IPS DF 19.7 (cell line): ENCODE results near the gene GABRR3.

ENCODE experiments used
- DNase-seq: peaks from one replicate; pipeline ENCODE4 v3.0.0-alpha.2; 2013; ENCODE audit warnings: low read depth, low spot score

Gene GABRR3

DNA sequence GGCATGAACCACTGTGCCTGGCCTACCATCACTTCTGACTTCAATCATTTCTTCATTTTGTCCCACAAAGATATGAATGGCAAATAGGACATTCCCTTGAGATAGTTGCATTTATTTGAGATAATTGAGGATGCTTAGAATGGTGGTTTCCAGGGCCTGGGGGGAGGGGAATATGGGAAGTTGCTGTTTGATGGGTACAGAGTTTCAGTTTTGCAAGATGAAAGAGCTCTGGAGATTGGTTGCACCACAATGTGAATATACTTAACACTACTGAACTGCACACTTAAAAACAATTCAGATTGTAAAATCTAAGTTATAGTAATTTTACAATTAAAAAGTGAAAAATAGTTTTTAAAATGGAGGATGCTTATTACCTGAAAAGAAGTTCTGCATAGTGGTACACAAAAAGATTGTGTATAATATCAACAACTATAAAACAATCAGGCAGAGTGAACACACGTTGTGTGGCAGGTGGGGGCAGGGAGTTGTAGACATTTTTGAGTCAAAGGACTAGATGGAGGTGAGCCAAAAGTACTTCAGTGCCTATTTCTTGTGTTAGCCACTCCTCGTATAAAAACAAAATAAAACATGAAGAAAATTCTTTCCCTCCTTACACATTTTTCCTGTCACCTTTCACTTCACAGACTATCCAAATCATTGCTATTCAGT, 44.4 kb downstream of the GABRR3 start:
- DNase-seq: no peak

GRCh38 chr3:97988784-97989568, 46.1 kb downstream of the GABRR3 start:
- DNase-seq: no peak

- DNase-seq: no peak
These were observed 47.8 kb downstream of the GABRR3 start for GRCh38 chr3:97987306-97987705.

- no peak for DNase-seq
These were observed 51.1 kb downstream of the GABRR3 start for GRCh38 chr3:97983933-97984491.

GRCh38 chr3:97981886-97982285, 53.2 kb downstream of the GABRR3 start:
- no peak for DNase-seq

DNA sequence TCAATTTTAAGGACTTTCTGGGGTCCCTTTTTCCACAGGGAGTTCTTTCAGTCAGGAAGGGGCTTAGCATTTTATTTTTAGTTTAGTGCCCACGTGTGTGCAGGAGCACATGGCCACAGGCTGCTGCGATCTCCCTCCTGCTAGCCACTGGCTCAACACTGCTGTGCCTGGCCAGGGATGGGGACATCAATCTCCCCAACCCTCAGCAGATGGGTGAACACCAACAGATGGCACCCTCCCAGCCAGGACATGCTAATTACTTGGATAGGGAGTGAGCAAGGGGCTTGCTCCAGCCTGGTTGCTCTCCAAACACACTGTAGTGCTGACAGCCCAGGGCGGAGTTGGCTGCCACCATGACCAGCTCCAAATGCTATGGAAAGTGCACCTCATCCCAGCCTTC, 55.5 kb downstream of the GABRR3 start:
- DNase-seq: no peak

DNA sequence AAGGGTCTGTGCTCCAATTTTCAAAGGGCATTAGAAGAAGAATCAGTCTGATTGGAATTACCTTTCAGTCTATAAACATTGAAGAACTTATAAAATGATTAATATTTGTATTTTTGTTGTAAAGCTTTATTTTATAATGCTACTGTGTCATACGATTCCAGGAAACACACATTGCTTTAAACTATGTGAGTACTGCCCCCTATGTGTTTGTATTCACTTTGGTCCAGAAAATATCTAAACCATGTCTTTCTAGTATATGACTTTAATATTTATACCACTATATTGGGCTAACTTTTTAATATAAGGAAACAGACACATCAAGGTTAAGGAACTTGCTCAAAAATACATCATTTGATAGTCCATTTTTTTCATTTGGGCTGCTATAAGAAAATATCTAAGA, 59.6 kb downstream of the GABRR3 start:
- DNase-seq: no peak

GRCh38 chr3:97974996-97975395, 60.1 kb downstream of the GABRR3 start:
- no peak for DNase-seq

DNA sequence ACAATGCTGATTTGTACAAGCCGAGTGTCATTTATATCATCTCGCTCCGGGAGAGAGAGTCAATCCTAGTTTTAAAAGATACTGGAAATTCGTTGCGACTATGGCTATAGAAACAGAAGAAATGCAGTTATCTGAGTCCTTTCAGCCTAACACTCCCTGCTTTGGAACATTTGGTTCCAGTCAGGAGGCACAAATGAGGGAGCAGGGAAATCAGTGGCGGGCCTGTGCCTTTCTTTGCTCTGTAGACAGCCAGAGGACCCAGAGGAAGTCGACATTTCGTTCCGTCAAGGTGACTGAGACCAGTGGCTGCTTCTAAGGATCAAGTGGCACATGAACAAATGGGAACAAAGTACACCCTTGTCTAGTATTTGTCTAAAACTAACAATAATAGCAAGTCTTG, 62.1 kb downstream of the GABRR3 start:
- DNase-seq: no peak

GRCh38 chr3:97971679-97972567, 63.2 kb downstream of the GABRR3 start, which contains the start of gene RIOX2:
TSS of gene RIOX2 (minus strand) at chr3:97972431. CDS start at chr3:97967593, 4,838 bp downstream.
- DNase-seq: no peak

- no peak for DNase-seq
These were observed 64.0 kb downstream of the GABRR3 start for GRCh38 chr3:97970956-97971620.

GRCh38 chr3:97970156-97970555, 65.0 kb downstream of the GABRR3 start:
- no peak for DNase-seq

DNA sequence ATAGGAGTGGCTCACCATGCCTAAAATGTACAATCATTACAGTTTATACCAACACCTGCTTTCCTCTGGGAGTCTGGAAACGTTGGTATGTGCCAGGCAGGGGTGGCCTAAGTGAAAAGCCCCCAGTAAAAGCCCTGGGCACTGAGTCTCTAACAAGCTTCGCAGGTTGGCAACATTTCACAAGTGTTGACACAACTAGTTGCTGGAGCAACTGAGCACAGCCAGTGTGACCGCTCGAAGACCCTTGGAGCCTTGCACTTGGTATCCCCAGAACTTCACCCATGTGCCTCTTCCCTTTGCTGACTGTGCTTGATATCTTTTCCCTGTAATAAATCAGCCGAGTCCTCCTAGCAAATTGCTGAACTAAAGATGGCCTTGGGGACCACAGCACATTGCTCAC, 65.6 kb downstream of the GABRR3 start:
- no peak for DNase-seq

GRCh38 chr3:97968376-97968775, 66.7 kb downstream of the GABRR3 start:
- DNase-seq: no peak

GRCh38 chr3:97967966-97968365, 67.1 kb downstream of the GABRR3 start:
- DNase-seq: no peak

GRCh38 chr3:97960993-97961766, 73.9 kb downstream of the GABRR3 start:
- no peak for DNase-seq

GRCh38 chr3:97960551-97960950, 74.6 kb downstream of the GABRR3 start:
- no peak for DNase-seq

DNA sequence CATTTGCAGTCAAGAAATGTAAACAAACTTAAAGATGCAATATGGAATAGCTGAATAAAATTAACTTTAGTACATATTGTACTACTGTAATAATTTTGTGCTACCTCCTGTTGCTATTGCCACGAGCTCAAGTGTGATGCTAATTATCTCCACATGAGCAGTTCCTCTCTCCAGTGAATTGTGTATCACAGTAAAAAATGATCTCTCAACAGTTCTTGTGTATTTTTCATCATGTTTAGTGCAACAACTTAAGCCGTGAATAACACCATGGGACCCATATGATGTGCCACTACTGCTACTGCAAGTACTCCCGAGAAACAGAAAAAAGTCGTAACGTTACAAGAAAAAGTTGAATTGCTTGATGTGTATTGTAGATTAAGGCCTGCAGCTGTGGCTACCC, 75.2 kb downstream of the GABRR3 start:
- no peak for DNase-seq

DNA sequence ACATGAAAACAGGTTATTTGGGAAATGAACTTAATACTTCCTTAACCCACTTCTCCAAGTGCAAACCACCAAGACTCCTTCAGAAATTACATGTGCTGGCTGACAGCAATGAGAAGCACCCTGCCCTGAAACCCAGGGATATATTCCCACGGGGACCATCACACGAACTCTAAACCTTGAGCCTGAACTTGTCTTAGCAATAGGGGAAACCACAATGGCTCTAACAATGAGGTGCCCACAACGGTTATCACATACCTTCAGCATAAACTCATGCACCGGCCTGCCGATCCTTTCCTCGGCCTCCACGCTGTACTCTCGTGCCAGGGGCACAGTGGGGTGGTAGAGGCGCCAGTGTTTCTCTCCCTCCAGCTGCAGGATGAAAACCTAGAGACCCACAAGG, 76.3 kb downstream of the GABRR3 start:
- no peak for DNase-seq

DNA sequence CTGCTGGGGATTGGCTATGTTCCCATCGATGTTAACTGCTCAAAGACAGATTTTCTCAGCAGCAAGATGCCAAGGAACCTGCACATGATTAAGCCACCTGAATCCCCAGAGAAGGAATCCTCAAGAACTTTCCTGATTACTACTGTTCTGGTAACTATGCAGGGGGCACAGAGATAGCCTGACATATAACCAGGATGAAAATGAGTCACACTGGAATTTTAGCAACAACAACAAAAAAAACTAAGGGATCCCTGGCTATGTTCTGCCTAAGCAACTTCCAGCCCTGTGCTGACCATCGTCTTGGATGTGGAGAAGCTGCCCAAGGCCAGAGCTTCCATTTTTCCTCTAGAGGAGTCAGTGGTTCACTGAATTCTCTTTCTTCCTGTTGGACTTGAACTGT, 76.7 kb downstream of the GABRR3 start:
- no peak for DNase-seq
